ENCODE measurements around the gene NUDT7. TPM values are rescaled to one million over a fixed set of nuclear protein-coding genes. Genes with fewer than 3 reads are reported as not detected.

Gene NUDT7
- total RNA-seq, 2 donors from 2014 or later, result 6.1 to 10.9 TPM

DNA sequence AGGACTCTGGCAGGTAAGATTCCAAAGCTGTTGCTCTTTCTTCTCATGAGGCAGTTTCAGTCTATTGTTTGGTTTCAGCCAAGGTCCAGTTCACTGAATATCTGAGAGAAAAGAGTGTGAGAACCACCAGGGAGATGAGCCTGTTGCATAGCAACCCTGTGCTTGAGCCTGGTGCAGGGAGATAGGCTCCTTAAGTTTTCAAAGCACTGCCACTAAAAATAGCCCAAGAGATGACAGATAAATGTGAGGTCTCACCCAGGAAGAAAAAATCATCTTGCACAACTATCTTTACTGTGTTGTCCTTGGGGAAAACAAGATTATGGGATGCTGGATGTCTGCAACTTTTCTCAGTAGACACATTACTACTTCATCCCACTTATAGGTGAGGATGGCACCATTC, 26.2 kb upstream of the NUDT7 start:
- Mint-ChIP-seq H3K9me3 (no peaks in the 10 kb centered on the region), H3K36me3 (ENCODE audit: low read depth) (no peaks in the 10 kb centered on the region), H3K4me3 (no peak overlapping the region), H3K27ac (no peak overlapping the region), H3K27me3 (ENCODE audit: insufficient read depth) (no peaks in the 10 kb centered on the region), H3K4me1 (no peaks in the 10 kb centered on the region)
- no peaks in the 10 kb centered on the region for H3K36me3 ChIP-seq (ENCODE audit: control insufficient read depth, insufficient read depth, low read length)
- DNase-seq, result no peak
- H3K4me1 ChIP-seq (ENCODE audit: control insufficient read depth, insufficient read depth, low read length), result no peaks in the 10 kb centered on the region
- no peaks in the 10 kb centered on the region for H3K9me3 ChIP-seq (ENCODE audit: control insufficient read depth, low read length)
- no peak overlapping the region for H3K4me3 ChIP-seq (ENCODE audit: low read length)
- TF ChIP-seq, protein P1, sequence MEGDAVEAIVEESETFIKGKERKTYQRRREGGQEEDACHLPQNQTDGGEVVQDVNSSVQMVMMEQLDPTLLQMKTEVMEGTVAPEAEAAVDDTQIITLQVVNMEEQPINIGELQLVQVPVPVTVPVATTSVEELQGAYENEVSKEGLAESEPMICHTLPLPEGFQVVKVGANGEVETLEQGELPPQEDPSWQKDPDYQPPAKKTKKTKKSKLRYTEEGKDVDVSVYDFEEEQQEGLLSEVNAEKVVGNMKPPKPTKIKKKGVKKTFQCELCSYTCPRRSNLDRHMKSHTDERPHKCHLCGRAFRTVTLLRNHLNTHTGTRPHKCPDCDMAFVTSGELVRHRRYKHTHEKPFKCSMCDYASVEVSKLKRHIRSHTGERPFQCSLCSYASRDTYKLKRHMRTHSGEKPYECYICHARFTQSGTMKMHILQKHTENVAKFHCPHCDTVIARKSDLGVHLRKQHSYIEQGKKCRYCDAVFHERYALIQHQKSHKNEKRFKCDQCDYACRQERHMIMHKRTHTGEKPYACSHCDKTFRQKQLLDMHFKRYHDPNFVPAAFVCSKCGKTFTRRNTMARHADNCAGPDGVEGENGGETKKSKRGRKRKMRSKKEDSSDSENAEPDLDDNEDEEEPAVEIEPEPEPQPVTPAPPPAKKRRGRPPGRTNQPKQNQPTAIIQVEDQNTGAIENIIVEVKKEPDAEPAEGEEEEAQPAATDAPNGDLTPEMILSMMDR (conservative IDR thresholded peaks at IDR 0.05), result no peak
- no peak overlapping the region for H3K27ac ChIP-seq (ENCODE audit: low read depth, low read length)
- no peaks in the 10 kb centered on the region for H3K27me3 ChIP-seq (ENCODE audit: control insufficient read depth, insufficient read depth, low read length, poor library complexity, severe bottlenecking)
- no peak overlapping the region for H3K9ac ChIP-seq (ENCODE audit: extremely low read depth, low read length, poor library complexity, severe bottlenecking)

DNA sequence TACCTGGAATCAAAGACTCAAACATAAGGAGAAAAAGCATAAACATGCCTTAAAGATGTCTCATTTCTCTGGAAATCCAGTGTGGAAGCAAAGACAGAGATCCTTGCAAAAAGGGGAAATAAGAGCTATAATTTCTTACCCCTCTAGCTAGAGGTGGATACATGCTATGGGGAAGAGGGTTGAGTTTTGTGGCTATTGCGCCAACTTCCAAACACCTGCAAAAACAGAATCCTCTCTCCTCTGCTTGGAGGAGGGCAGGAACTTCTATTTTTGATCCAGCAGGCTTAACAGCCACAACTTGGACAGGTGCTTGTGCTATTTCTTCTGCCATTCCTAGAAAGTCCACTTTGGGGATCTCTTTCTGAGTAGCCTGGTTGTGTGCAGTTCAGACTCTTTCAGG, 21.5 kb upstream of the NUDT7 start:
- H3K9me3 Mint-ChIP-seq, result peaks cover 6% of the 10 kb centered on the region
- H3K9me3 ChIP-seq (ENCODE audit: control insufficient read depth, low read length), result no peaks in the 10 kb centered on the region
- DNase-seq, result no peak
- no peaks in the 10 kb centered on the region for H3K4me1 Mint-ChIP-seq
- H3K4me1 ChIP-seq (ENCODE audit: control insufficient read depth, insufficient read depth, low read length), result no peaks in the 10 kb centered on the region
- H3K9ac ChIP-seq (ENCODE audit: extremely low read depth, low read length, poor library complexity, severe bottlenecking), result no peak overlapping the region
- H3K27me3 ChIP-seq (ENCODE audit: control insufficient read depth, insufficient read depth, low read length, poor library complexity, severe bottlenecking), result no peaks in the 10 kb centered on the region
- H3K36me3 ChIP-seq (ENCODE audit: control insufficient read depth, insufficient read depth, low read length), result no peaks in the 10 kb centered on the region
- WGBS, 2 experiments (ENCODE audit: insufficient coverage in 1 of 2, insufficient read length in 1 of 2), result no CpG with 5 or more reads among the region's 1 CpG
- H3K4me3 Mint-ChIP-seq, result no peak overlapping the region
- no peak overlapping the region for H3K4me3 ChIP-seq (ENCODE audit: low read length)
- H3K27ac ChIP-seq (ENCODE audit: low read depth, low read length), result no peak overlapping the region
- TF ChIP-seq, protein P1 (conservative IDR thresholded peaks at IDR 0.05), result no peak
- no peak overlapping the region for H3K27ac Mint-ChIP-seq
- H3K36me3 Mint-ChIP-seq (ENCODE audit: low read depth), result no peaks in the 10 kb centered on the region
- peaks cover 4% of the 10 kb centered on the region for H3K27me3 Mint-ChIP-seq (ENCODE audit: insufficient read depth)

DNA sequence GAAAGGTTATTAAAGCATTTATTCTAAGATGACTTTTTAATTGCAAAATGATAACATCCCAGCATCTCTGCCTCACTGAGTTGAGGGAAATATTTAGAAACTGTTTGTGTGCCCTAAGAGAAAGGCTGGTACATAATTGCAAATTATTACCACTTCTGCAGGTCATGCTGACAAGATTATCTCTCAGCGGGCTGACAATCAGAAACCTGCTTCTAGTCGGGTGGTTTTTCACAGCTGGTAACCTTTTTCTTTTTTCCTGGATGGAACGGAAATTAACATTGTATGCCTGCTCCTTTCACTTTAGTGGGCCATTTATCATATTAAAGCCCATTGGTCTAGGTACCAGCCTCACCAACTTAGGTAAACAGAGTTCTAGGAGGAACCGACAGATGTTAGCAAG, 17.0 kb upstream of the NUDT7 start:
- no peak overlapping the region for H3K27ac ChIP-seq (ENCODE audit: low read depth, low read length)
- H3K4me3 Mint-ChIP-seq, result no peak overlapping the region
- WGBS, 2 experiments (ENCODE audit: insufficient coverage in 1 of 2, insufficient read length in 1 of 2), result 73 to 93% methylated on average over 2 to 4 of the region's 4 CpGs

More for the DNA sequence above, 17.0 kb upstream of the NUDT7 start:
- Mint-ChIP-seq H3K36me3 (ENCODE audit: low read depth) (no peaks in the 10 kb centered on the region), H3K27ac (no peak overlapping the region), H3K4me1 (no peaks in the 10 kb centered on the region), H3K27me3 (ENCODE audit: insufficient read depth) (peaks cover 4% of the 10 kb centered on the region), H3K9me3 (peaks cover 6% of the 10 kb centered on the region)
- no peak for DNase-seq
- Histone ChIP-seq H3K9me3 (ENCODE audit: control insufficient read depth, low read length) (no peaks in the 10 kb centered on the region), H3K27me3 (ENCODE audit: control insufficient read depth, insufficient read depth, low read length, poor library complexity, severe bottlenecking) (no peaks in the 10 kb centered on the region), H3K36me3 (ENCODE audit: control insufficient read depth, insufficient read depth, low read length) (no peaks in the 10 kb centered on the region), H3K4me1 (ENCODE audit: control insufficient read depth, insufficient read depth, low read length) (no peaks in the 10 kb centered on the region), H3K4me3 (ENCODE audit: low read length) (no peak overlapping the region), H3K9ac (ENCODE audit: extremely low read depth, low read length, poor library complexity, severe bottlenecking) (no peak overlapping the region)
- TF ChIP-seq, protein P1 (conservative IDR thresholded peaks at IDR 0.05), result no peak
